Endodermal cell (in vitro differentiated cells): ENCODE measurements around the gene HSPE1. TPM values are rescaled to one million over a fixed set of nuclear protein-coding genes. Genes with fewer than 3 reads are reported as not detected.
"Not testable (repeated sequence)": the region's sequence is repeated elsewhere in the genome, so short reads cannot be mapped to it uniquely, and the experiment has no call there.

ENCODE experiments used
- DNase-seq: peaks from one replicate; pipeline ENCODE4 v3.0.0-alpha.2; 2017
- H3K27ac ChIP-seq: 2 replicates; pipeline ENCODE4 v1.5.1; 2013; ENCODE audit warnings: mild to moderate bottlenecking, low read depth, low read length, moderate library complexity
- H3K27me3 ChIP-seq: 2 replicates; pipeline ENCODE4 v1.6.1; 2013; ENCODE audit warnings: mild to moderate bottlenecking, low read length, moderate library complexity; ENCODE audit not compliant: insufficient read depth, control insufficient read depth, poor library complexity, severe bottlenecking
- H3K36me3 ChIP-seq: 2 replicates; pipeline ENCODE4 v1.7.0; 2013; ENCODE audit warnings: mild to moderate bottlenecking, low read length, moderate library complexity; ENCODE audit not compliant: control insufficient read depth, insufficient read depth
- H3K4me1 ChIP-seq: one replicate; pipeline ENCODE4 v1.7.0; 2013; ENCODE audit warnings: low read length; ENCODE audit not compliant: control insufficient read depth, insufficient read depth
- H3K4me3 ChIP-seq: 2 replicates; pipeline ENCODE4 v1.5.1; 2013; ENCODE audit warnings: mild to moderate bottlenecking, low read length, moderate library complexity
- H3K9ac ChIP-seq: 2 replicates; pipeline ENCODE4 v1.6.1; 2013; ENCODE audit warnings: mild to moderate bottlenecking, low read length, moderate library complexity; ENCODE audit not compliant: poor library complexity, severe bottlenecking; ENCODE audit errors: extremely low read depth
- H3K9me3 ChIP-seq: 2 replicates; pipeline ENCODE4 v1.6.1; 2013; ENCODE audit warnings: mild to moderate bottlenecking, low read length, moderate library complexity; ENCODE audit not compliant: control insufficient read depth
- H3K27ac Mint-ChIP-seq: 2 replicates; pipeline ENCODE4 v1.8.0; 2020; ENCODE audit warnings: mixed read lengths
- H3K27me3 Mint-ChIP-seq: 2 replicates; pipeline ENCODE4 v1.8.0; 2021; ENCODE audit warnings: mild to moderate bottlenecking, mixed read lengths; ENCODE audit not compliant: insufficient read depth
- H3K36me3 Mint-ChIP-seq: 2 replicates; pipeline ENCODE4 v1.8.0; 2020; ENCODE audit warnings: low read depth, mixed read lengths
- H3K4me1 Mint-ChIP-seq: 2 replicates; pipeline ENCODE4 v1.8.0; 2020; ENCODE audit warnings: mixed read lengths
- H3K4me3 Mint-ChIP-seq: 2 replicates; pipeline ENCODE4 v1.8.0; 2020; ENCODE audit warnings: mild to moderate bottlenecking, moderate library complexity, mixed read lengths
- H3K9me3 Mint-ChIP-seq: 2 replicates; pipeline ENCODE4 v1.8.0; 2020; ENCODE audit warnings: mild to moderate bottlenecking, mixed read lengths
- WGBS, 2 experiments: methylation state at CpG; one replicate each; pipeline versions ENCODE4 v1.1.5 to v1.1.7; 2013; ENCODE audit warnings: missing lambda C conversion rate in 2 of 2, mixed read lengths in 1 of 2; ENCODE audit not compliant: insufficient coverage in 1 of 2, insufficient read length in 1 of 2; 5-methylcytosine and 5-hydroxymethylcytosine counted together
- total RNA-seq, 2 donors: library from RNA; stranded (reverse); fragmentation: NEBNext Ultra II Directional in 1 of 2; extraction: Animal tissue kit (Norgen Biotek cat#: 25700) in 1 of 2; gene quantifications; 2 replicates in 1 of 2; 3 replicates in 1 of 2; pipeline ENCODE4 v1.2.1, GENCODE V29; 2021
- TF ChIP-seq, protein P1 (sequence below): fragments of 200-600 bp; sonication (generic); conservative IDR thresholded peaks from 2 replicates; pipeline ENCODE4 v1.5.0; 2021; ENCODE audit warnings: antibody characterized with exemption, mild to moderate bottlenecking

The HSPE1 gene
- total RNA-seq, 2 donors from 2014 or later, result 198 to 218 TPM

DNA sequence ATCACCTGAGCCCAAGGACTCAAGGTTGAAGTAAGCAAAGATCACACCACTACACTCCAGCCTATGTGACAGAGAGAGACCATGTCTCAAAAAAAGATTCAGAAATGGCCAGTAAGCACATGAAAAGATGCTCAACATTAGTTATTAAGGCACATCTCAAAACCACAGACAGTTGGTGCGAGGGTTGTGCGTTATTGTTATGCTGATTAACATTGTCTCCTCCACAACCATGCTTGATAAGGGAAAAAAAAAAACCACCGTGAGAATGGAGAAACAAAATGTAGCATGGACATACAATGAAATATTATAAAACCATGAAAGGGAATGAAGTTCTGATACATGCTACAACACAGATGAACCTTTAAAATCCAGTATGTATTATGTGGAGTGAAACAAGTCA lies 43.0 kb downstream of the HSPE1 start:
- no peak overlapping the region for H3K27ac Mint-ChIP-seq
- TF ChIP-seq, protein P1, sequence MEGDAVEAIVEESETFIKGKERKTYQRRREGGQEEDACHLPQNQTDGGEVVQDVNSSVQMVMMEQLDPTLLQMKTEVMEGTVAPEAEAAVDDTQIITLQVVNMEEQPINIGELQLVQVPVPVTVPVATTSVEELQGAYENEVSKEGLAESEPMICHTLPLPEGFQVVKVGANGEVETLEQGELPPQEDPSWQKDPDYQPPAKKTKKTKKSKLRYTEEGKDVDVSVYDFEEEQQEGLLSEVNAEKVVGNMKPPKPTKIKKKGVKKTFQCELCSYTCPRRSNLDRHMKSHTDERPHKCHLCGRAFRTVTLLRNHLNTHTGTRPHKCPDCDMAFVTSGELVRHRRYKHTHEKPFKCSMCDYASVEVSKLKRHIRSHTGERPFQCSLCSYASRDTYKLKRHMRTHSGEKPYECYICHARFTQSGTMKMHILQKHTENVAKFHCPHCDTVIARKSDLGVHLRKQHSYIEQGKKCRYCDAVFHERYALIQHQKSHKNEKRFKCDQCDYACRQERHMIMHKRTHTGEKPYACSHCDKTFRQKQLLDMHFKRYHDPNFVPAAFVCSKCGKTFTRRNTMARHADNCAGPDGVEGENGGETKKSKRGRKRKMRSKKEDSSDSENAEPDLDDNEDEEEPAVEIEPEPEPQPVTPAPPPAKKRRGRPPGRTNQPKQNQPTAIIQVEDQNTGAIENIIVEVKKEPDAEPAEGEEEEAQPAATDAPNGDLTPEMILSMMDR, result no peak
- H3K4me3 Mint-ChIP-seq, result no peak overlapping the region
- no peaks in the 10 kb centered on the region for H3K27me3 Mint-ChIP-seq
- Histone ChIP-seq H3K9me3 (no peaks in the 10 kb centered on the region), H3K27ac (no peak overlapping the region), H3K27me3 (no peaks in the 10 kb centered on the region), H3K36me3 (peaks cover 80% of the 10 kb centered on the region), H3K4me3 (no peak overlapping the region), H3K9ac (no peak overlapping the region), H3K4me1 (no peaks in the 10 kb centered on the region)
- no peaks in the 10 kb centered on the region for H3K4me1 Mint-ChIP-seq
- DNase-seq, result no peak
- H3K9me3 Mint-ChIP-seq, result no peaks in the 10 kb centered on the region
- H3K36me3 Mint-ChIP-seq, result peaks cover 74% of the 10 kb centered on the region
- WGBS, 2 experiments, result 100% methylated on average over 3 of the region's 3 CpGs; no CpG with 5 or more reads in 1 of the 2 experiments

DNA sequence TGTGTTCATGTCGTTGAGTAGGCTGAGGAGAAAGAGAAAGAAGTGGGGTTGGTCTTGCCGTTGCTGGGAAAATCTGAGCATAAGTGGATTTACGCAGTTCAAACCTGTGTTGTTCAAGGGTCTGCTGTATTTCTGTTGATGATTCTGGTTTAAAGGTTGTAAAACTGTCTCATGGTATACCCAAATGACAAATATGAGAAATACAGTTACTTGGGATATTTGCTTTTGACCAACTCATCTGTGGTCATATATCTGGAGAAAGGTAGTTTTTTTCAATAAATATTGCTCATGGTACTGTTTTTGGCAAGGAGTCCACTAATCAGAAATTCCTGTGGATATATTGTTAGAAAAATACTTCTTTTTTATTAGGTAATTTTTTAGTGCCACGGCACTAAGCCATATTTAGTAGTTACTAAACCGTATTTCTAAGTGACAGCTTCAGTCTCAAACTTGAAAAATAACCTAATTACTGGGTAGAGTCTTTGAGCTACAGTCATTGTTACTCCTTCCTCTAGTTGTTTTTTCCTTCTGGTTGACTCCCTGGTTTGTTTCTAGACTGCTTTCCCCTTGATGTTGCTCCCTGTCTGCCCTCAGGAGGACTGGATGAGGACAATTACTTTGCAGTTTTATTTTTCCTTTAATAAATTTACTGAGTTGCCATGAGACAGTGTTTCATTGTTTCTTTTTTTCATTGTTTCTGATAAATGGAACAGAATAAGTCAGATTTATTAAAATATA lies 47.2 kb downstream of the HSPE1 start:
- no peak overlapping the region for H3K4me3 Mint-ChIP-seq
- DNase-seq, result no peak
- H3K4me1 Mint-ChIP-seq, result no peaks in the 10 kb centered on the region
- Histone ChIP-seq H3K36me3 (peaks cover 73% of the 10 kb centered on the region), H3K4me3 (no peak overlapping the region), H3K9me3 (no peaks in the 10 kb centered on the region), H3K4me1 (no peaks in the 10 kb centered on the region), H3K9ac (no peak overlapping the region), H3K27me3 (no peaks in the 10 kb centered on the region), H3K27ac (no peak overlapping the region)
- H3K36me3 Mint-ChIP-seq, result peaks cover 62% of the 10 kb centered on the region
- no peaks in the 10 kb centered on the region for H3K27me3 Mint-ChIP-seq
- TF ChIP-seq, protein P1, result no peak
- no peaks in the 10 kb centered on the region for H3K9me3 Mint-ChIP-seq
- 95 to 100% methylated on average over 4 to 5 of the region's 5 CpGs for whole genome bisulfite sequencing, 2 experiments
- peak overlapping the region; percentile 49 for H3K27ac Mint-ChIP-seq

DNA sequence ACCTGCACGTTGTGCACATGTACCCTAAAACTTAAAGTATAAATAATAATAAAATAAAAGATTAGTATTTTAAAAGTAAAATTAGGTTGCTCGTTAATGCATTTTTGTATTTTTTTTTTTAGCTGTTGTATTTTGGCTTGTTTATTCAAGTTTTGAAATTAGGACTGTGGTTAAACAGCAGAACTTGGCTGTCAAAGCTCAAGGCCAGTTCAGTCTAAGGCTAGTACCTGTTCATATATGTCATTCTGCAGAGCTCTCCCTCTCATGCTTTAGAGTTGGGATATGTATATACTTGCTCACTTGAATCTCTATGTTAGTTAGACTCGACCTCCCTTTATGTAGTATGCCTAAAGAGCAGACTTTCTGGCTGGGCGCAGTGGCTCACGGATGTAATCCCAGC lies 48.4 kb downstream of the HSPE1 start:
- H3K27me3 ChIP-seq, result no peaks in the 10 kb centered on the region
- no peak for DNase-seq
- peaks cover 73% of the 10 kb centered on the region for H3K36me3 ChIP-seq
- TF ChIP-seq, protein P1, result no peak
- no peak overlapping the region for H3K27ac ChIP-seq
- H3K9me3 ChIP-seq, result no peaks in the 10 kb centered on the region
- Mint-ChIP-seq H3K4me1 (no peaks in the 10 kb centered on the region), H3K9me3 (no peaks in the 10 kb centered on the region), H3K36me3 (peaks cover 60% of the 10 kb centered on the region), H3K27me3 (no peaks in the 10 kb centered on the region), H3K27ac (no peak overlapping the region), H3K4me3 (no peak overlapping the region)
- H3K4me1 ChIP-seq, result no peaks in the 10 kb centered on the region
- WGBS, 2 experiments, result 94% methylated on average over 3 to 4 of the region's 5 CpGs
- H3K9ac ChIP-seq, result no peak overlapping the region
- H3K4me3 ChIP-seq, result no peak overlapping the region

DNA sequence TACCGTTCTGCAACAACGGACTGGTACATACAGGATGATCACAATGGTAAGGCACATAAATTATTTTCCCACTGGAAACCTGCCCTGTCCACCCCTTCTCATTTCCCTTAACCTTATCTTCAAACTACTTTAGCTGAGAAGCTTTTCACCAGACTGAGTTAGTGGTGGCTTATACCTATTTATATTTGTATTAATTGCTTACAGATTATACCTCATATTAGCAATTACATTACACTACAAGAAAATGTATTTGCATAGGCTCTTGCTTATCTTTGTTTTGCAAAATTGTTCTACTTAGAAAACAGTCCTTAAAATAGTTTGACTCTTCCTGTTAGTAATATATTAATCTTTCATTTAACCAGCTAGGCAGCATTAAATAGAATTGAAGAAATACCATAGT lies 51.1 kb downstream of the HSPE1 start:
- not testable (repeated sequence) for H3K27ac ChIP-seq, H3K9ac ChIP-seq, H3K4me3 Mint-ChIP-seq, H3K27me3 Mint-ChIP-seq, H3K9me3 Mint-ChIP-seq, H3K27ac Mint-ChIP-seq, H3K9me3 ChIP-seq, H3K4me3 ChIP-seq, DNase-seq, H3K27me3 ChIP-seq, H3K4me1 Mint-ChIP-seq, H3K4me1 ChIP-seq
- WGBS, 2 experiments, result 95% methylated on average over 2 of the region's 2 CpGs; no CpG with 5 or more reads in 1 of the 2 experiments
- H3K36me3 Mint-ChIP-seq, result peaks cover 52% of the 10 kb centered on the region
- H3K36me3 ChIP-seq, result peaks cover 69% of the 10 kb centered on the region
